Measurements from ENCODE around the gene CTSD.

CTSD gene

DNA sequence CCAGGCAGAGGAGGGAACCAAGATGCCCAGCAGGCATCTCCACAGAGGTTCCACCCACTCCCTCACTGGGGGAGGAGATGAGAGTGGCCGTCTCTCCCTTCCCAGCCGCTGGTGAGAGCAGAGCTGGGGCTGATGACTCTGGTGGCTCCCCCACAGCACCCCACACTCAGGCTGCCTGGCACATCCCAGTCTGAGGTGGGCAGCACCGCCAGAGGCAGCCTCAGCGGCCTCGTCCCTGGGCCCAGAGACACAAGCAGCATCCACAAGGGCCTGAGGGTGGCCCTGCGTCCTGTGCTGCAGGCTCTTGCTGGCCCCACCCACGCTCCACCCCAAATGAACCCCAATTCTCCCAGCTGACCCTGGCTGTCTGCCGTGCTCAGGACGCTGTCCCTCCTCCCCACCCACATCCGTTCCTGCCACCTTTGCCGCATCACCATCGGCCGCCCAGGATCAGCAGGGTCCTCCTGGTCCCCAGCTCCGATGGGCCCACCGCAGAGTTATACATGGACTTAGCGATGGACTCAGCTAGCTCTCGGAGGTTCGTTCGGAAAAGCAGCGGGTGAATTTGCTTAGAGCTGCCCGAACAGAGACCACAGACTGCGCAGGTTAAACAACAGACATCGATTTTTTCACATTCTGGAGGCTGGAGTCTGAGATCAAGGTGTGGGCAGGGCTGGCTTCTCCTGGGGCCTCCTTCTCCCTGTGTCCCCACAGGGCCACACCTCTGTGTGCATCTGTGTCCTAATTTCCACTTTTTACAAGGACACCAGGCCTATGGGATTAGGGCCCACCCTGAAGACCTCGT lies 20.2 kb upstream of the CTSD start:
- Histone ChIP-seq H3K27ac (no peak overlapping the region), H3K4me3 (no peak overlapping the region)

DNA sequence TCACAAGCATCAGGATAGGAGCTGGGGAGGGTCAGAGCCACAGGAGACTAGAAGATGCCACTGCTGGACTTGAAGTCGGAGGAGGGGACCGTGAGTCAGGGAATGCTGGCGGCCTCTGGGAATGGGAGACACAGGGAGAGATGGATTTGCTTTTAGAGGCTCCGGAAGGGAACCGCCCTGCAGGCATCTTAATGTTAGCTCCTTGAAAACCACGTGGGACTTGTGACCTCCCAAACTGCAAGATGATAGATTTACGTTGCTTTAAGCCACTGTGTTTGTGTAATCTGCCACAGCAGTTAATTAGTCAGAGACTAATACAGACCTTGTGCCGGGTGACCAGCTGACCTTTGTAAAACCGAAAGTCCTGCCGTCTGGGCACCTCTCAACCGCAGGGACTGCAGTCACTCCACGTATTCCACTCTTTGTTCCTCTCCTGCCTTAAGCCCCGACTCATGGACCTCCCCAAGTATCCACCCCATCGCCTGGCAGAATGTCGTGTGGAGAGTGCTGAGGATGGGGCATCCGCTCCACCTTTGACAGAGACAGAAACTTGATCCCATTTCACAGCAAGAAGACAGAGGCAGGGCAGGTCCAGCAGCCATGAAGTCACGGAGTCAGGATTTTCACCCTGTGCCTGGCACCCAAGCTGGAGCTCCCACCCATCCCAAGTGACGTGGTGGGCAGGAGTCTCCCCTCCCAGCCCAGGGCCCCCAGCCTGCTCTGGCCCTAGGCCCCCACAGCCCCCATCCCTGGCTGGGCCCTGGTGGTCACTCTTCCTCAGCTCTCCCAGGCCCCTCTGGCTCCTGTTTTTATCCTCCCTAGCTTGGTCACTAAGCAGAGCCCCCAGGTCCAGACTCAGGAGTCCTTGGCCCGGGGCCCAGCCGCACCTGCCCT lies 19.4 kb upstream of the CTSD start:
- Histone ChIP-seq H3K4me3 (no peak overlapping the region), H3K27ac (peak overlapping the region in 4 of 21 experiments; percentile 22 to 81 (median 46))

DNA sequence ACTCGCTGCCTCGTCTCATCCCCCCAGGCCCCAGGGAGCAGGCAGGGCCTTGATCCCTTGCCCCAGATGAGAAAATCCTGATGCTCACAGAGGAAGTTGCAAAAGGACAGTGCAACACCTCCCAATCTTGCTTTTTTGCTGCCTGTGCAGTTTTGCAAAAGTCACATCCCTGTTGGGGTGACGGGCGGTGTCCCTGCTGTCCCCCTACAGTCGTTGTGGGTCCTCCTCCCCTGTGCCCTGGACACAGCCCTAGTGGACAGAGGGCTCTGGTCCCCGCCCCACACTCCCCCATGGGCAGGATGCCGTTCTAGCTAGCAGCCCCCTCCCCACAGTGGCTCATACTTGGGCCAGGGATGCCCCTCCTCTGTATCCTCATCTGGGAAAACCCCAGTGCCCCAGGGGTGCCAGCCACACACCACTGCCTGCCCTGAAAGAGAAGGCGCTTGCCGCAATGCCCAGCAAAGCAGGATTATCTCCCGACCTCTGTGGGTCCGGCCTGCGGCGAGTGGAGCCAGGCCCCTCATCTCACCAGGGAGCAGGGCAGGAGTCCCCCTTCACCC lies 18.4 kb upstream of the CTSD start:
- H3K4me3 ChIP-seq = no peak overlapping the region
- H3K27ac ChIP-seq = peak overlapping the region in 8 of 21 experiments; percentile 16 to 81 (median 52)

DNA sequence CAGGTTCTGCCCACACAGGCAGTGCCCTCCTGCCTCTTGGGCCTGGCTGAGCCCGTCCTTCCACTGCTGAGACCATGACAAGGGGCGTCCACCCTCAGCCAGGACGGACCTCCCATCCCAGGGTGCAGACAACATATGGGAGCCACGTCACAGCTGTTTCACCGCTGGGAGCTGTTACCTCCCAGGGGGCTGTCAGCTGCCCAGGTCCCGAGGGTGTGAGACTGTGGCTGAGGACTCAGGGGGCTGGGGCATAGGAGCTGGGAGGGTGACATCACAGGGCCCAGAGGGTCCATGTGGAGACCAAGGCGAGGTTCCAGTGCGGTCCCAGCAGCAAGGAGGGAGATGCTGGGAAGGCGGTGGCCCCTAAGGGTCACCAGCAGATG lies 17.9 kb upstream of the CTSD start:
- H3K27ac ChIP-seq = peak overlapping the region in 10 of 21 experiments; percentile 5 to 72 (median 34)
- H3K4me3 ChIP-seq = no peak overlapping the region

DNA sequence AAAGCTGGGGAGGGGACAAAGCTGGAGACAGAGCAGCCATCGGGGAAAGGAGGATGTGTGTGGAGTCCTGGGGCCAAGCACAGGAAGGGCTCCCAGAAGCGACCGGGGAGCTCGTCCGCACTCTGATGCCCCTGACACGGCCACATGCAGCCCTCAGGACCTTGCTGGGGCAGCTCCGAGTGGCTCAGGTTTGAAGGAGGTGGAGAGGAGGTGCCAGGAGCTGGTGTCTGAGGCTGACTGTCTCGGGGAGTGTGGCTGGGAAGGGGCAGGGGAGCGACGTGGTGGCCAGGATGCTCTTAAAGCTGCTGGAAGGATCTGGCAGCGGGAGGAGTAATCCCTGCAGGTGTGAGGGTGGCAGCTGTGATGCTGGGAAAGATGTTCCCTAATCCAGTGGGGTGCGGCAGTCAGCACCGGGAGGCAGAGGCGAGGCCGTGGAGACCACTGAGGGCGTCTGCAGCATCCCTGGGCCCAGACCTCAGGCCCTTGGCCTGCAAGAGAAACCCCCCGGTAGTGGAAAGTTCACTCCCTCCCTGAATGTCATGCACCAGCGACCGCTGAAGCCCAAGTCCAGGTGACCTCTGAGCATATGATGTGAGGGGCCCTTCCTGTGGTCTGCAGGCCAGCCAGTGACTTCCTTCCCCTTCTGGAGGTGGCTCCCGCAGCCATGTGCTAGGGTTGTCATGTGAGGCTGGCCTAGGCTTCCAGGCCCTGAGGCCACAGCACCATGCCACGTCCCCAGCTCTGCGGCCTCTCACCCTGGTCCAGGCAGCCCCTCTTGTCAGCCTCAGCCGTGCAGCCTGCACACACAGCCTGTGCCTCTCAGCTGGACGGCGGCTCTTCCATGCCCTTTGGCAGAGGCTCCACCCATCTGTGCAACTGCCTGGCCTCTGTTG lies 17.2 kb upstream of the CTSD start:
- Histone ChIP-seq H3K4me3 (no peak overlapping the region), H3K27ac (peak overlapping the region in 10 of 21 experiments; percentile 8 to 72 (median 42))

DNA sequence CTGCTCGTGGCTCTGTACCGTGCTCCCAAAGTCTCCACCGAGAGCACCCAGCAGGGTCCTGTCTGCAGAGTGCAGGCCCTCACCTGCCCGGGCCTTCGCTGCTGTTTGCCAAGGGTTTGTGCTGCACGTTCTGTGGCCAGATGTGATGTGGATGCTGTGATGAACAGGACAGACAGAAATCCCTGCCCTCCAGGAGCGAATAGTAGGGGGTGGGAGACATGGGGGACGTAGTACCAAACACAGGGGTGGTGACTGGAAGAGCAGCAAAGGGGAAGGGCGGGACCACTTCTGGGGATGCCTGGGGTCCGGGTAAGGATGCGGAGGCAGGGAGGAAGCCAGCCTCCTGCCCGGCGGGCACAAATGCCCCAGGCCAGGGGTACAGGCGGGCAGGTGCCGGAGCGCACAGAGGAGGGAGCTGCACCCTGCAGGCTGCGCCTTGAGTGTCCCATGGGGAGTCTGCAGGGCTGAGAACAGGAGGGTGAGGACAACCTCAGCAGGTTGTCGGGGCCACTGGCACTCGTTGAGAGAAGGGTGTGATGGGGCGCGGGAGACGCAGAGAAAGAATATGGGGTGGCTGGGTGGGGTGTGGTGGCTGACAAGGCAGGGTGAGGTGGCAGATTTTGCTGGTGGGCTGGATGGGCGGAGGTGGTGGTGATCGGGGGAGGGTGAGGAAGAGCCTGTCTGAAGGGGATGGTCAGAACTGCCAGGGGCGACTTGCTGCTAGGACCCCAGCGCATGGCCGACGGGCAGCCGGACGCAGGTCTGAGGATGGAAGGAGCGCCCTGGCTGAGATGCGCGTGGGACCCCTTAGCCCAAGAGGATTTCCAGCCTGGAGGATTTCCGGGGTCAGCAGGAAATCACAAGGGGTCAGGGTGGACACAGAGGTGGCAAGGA lies 16.3 kb upstream of the CTSD start:
- H3K27ac ChIP-seq = peak overlapping the region in 3 of 21 experiments; percentile 42 to 50 (median 42)
- no peak overlapping the region for H3K4me3 ChIP-seq

DNA sequence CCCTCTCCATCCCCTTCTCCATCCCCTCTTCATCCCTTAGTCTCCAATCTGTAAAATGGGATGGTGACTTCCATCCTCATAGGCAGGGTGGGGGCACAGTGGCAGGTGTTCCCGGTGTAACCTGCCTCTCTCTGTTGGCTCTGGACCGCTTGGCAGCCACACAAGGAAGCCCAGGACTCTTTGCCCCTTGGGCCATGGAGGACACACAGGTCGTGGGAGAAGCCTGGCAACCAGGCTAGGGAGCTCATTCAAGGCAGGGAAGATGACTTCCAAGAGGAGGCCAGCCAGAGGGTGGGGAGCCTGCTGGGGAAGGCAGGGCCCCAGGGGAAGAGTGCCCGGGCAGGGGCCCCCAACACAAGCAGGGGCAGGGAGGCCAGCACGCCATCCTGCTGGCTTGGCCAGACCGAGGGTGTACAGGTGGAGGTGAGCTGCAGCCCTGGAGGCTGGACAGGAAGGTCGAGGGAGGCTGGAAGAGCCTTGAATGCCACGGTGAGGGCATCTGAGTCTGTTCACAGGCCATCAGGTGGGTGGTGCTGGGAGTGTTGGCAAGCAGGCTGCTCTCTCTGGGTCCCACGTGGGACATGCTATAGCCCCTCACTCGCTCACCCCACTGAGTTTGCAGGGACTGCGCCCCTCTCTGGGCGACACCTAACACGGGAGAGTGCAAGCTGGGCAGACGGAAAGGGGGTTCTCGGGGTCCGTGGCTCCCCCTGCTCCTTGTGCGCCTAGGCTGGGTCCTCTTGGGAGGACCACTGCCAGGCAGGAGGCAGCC lies 15.5 kb upstream of the CTSD start:
- Histone ChIP-seq H3K4me3 (no peak overlapping the region), H3K27ac (peak overlapping the region in 2 of 21 experiments; percentile 12 to 50)

DNA sequence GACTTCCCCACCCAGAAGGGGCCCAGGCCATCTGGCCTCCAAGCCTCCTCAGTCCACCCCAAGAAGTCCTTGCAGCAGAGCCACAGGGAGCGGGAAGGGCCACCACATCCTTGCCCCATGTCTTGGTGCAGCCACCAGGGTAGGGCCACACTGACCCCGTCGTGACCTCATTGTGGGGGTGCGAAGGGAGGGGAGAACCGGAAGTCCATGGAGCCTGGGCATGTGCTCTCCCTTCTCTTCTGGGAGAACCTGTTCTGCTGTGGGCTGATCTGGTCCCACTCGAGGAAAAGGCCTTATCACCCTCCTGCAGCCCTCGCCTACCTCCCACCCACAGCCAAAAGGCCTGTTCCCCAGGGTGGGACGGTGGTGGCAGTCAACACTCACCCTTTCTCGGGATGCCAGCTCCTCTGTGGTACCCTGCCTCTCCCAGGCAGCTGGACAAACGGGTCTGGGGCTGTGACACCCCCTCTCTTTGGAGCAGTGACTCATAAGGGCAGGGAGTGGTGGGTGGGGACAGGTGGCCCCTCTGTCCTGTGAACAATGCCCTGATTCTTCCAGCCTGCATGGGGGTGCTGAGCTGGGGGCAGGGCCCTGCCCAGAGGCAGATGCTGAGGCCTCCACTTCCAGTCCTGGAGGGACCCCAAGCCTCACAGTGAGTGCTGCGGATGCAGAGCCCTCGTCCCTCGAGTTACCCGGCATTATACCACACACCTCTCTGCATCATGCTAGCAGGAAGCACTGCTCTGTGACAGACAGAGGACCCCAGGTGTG lies 14.6 kb upstream of the CTSD start:
- Histone ChIP-seq H3K27ac (peak overlapping the region in 3 of 21 experiments; percentile 12 to 50 (median 43)), H3K4me3 (no peak overlapping the region)

DNA sequence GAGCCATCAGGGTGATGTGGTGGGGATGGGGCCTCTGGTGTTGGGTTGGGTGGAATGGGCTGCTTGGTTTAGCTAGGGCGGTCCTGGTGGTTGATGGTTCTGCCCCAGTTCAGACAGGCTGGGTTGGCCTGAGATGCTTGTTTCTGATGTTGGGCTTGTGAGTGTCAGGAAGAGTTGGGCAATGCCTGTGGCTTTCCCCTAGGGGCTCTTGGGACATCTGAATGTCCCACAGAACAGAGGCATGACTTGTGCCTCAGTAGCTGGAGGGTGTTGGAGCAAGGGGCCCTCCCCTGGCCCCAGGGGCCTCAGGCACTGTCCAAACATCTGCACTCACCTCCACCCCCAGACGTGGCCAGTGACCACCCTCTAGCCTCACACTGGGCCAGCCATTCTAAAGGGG lies 14.0 kb upstream of the CTSD start:
- no peak overlapping the region for H3K4me3 ChIP-seq
- H3K27ac ChIP-seq = peak overlapping the region in 3 of 21 experiments; percentile 12 to 50 (median 43)

DNA sequence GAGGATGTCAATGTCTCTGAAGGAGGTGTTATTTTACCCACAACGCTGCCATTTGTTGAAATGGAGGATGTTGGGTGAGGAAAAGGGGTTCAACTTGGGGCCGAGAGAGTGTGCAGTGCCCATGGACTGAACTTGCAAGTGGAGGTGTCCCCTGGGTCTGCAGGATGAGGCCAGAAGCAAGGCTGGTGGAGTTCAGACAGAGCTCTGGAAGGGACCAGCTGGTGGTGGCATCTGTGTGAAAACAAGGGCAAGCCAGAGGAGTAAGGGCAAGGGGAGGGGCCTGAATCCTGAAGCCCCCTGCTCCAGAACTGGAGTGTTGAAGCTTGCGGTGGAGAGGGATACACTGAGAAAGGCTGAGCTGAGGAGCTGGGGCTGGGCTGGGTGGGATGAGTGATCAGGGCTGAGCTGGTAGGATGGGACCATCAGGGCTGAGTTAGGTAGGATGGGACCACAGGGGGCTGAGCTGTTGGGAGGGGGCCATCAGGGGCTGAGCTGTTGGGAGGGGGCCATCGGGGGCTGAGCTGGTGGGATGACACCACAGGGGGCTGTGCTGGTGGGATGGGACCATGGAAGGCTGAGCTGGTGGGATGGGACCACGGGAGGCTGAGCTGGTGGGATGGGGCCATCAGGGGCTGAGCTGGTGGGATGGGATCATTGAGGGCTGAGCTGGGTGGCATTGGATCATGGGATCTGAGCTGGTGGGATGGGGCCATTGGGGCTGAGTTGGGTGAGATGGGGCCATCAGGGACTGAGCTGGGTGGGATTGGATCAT lies 13.4 kb upstream of the CTSD start:
- no peak overlapping the region for H3K4me3 ChIP-seq
- peak overlapping the region in 2 of 21 experiments; percentile 12 to 50 for H3K27ac ChIP-seq

DNA sequence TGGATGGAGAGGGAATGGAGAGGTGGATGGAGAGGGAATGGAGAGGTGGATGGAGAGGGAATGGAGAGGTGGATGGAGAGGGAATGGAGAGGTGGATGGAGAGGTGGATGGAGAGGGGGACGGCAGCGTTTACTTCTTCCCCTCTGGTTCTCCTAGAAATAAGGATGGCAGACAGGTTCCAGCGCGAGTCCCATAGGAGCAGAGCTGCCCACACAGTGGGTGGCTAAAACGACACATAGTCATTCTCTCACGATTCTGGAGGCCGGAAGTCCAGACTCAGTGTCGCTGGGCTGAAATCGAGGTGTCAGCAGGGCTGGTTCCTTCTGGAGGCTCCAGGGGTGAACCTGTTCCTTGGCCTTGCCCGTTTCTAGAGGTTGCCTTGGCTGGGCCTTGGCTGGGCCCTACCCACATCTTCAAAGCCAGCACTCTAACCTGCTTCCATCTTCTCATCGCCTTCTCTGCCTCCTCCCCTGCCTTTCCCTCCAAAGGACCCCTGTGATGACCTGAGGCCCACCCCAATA lies 12.7 kb upstream of the CTSD start:
- Histone ChIP-seq H3K4me3 (no peak overlapping the region), H3K27ac (no peak overlapping the region)

DNA sequence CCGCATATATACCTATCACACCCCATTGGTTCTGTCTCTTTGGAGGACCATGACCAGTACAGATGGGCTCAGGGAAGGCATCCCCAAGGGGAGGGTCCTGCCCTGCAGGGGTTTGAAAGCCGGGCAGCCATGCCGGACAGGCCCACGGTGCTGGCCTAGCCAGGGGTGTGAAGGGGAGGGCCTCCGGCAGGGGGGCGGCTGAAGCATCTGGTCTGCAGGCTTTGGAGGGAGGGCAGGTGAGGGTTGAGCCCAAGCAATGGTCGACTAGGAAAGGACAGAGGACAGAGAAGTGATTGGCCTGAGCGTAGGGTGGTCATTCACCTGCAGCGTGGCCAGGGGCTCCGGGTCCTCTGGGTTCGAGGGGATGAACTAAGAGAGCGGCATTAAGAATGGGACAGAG lies 11.2 kb upstream of the CTSD start:
- Histone ChIP-seq H3K27ac (no peak overlapping the region), H3K4me3 (no peak overlapping the region)

DNA sequence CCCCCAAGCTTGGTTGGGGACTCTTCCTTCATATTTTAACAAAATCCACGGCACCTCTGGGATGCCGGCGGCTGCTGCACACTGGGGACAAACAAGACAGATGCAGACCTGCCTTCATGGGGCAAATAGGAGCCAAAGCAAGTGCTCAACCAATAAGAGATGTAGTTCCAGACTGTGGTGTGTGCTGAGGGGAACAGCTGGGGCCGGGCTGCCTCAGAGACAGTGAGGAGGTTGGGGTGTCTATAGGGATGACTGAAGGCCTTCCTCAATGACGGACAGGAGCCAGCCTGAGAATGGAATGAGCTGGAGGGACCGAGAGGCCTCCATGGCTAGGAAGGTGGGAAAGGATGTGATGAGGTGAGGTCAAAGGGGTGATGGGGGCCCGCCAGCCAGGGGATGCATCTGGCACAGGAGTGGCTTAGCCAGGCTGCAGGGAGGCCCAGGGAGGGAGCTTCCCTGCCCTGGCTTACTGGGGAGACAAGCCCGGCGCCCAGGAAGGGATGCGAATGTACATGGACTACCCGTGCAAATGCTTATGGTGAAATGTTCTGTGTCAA lies 10.3 kb upstream of the CTSD start:
- Histone ChIP-seq H3K4me3 (no peak overlapping the region), H3K27ac (no peak overlapping the region)

DNA sequence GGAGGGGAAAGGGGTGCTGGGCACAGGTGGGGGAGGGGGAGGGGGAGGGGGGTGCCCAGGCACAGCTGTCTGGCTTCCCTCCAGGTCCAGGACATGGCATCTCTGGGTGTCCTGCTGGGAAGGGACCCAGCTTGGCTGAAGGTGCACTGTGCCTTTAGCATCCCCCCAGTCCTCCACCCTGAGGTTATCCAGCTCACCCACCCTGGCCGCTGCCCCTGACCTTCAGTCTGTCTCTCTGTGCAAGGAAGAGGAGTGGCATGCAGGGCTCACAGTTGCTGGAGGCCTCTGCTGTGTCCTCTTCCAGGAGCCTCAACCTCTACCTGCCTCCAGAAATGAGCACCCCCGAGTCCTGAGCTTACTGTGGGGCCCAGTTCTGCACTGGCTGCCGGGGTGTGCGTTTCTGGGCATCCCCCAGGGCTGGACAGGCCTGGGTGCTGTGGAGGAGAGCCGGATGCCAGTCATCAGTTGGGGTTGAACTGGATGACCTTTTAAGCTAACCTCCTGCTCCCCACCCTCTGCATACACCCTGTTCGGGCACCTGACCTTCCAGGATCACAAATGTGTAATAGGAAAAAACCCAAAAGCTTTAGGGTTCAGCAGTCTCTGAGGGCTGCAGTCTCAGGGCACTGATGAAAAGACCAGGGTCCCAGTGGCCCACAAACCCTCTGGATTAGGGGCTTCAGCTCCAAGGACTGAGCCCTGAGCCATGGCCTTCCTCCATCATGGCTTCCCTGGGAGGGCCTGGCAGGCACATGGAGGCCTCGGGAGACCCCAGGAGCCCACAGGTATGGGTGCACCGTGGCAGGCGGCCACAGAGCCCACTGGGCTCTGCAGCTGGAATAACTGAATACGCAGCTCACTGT lies 9.6 kb upstream of the CTSD start:
- Histone ChIP-seq H3K27ac (peak overlapping the region in 10 of 21 experiments; percentile 28 to 83 (median 68)), H3K4me3 (no peak overlapping the region)
